Esophagus muscularis mucosa (tissue), 4 donors: ENCODE measurements around the gene KLHDC7A.

Source experiments
- CTCF ChIP-seq, 3 experiments: fragments of 200-600 bp in 2 of 3; fragments of 450-650 bp in 1 of 3; sonication (generic) in 2 of 3; IDR thresholded peaks; one replicate each; pipeline ENCODE4 v1.5.1; 2017 to 2019; ENCODE audit warnings: antibody characterized with exemption in 3 of 3, mild to moderate bottlenecking in 2 of 3, moderate library complexity in 1 of 3
- EP300 ChIP-seq: sonication (generic); formaldehyde crosslinking; IDR thresholded peaks from one replicate; pipeline ENCODE4 v1.6.1; 2017; ENCODE audit warnings: antibody characterized with exemption
- POLR2A ChIP-seq: fragments of 450-650 bp; IDR thresholded peaks from one replicate; pipeline ENCODE4 v1.6.1; 2017; ENCODE audit warnings: antibody characterized with exemption, moderate library complexity, mild to moderate bottlenecking, low read depth
- POLR2AphosphoS5 ChIP-seq, 2 donors: sonication (generic); formaldehyde crosslinking; IDR thresholded peaks; one replicate each; pipeline ENCODE4 v1.6.1; 2017; ENCODE audit warnings: antibody characterized with exemption in 2 of 2

GRCh38 chr1:18496056-18496455, 15.3 kb downstream of the KLHDC7A start:
- TF ChIP-seq POLR2AphosphoS5 (IDR thresholded peaks at IDR 0.05) (no peak), CTCF (IDR thresholded peaks at IDR 0.05) (no peak), POLR2A (no peak), EP300 (no peak)
